HepG2 (cell line): ENCODE data around the gene UCKL1. TPM values are rescaled to one million over a fixed set of nuclear protein-coding genes. Genes with fewer than 3 reads are reported as not detected.

Source experiments
- AKAP8 ChIP-seq: sonication (generic); formaldehyde crosslinking; IDR thresholded peaks from 2 replicates; pipeline ENCODE4 v1.5.1; 2020; ENCODE audit warnings: mild to moderate bottlenecking, missing genetic modification reagents
- ARID4A ChIP-seq: sonication (generic); formaldehyde crosslinking; IDR thresholded peaks from 2 replicates; pipeline ENCODE4 v1.5.0; 2020; ENCODE audit warnings: mild to moderate bottlenecking, missing genetic modification reagents, borderline replicate concordance
- ASH2L ChIP-seq: fragments of 300-600, 200-600 bp; sonication (generic); IDR thresholded peaks from 2 replicates; pipeline ENCODE4 v1.7.0; 2017; ENCODE audit warnings: low read depth, mild to moderate bottlenecking, moderate library complexity, mixed read lengths, low read length; ENCODE audit not compliant: insufficient read length
- MXD3 ChIP-seq: IDR thresholded peaks from 2 replicates; pipeline ENCODE4 v1.6.1; 2016; ENCODE audit warnings: mild to moderate bottlenecking, missing biosample characterization, missing genetic modification reagents
- NFRKB ChIP-seq: fragments of 450-650 bp; IDR thresholded peaks from 2 replicates; pipeline ENCODE4 v1.6.1; 2017
- PAF1 ChIP-seq: IDR thresholded peaks from 2 replicates; pipeline ENCODE4 v1.6.1; 2016; ENCODE audit warnings: missing genetic modification reagents, missing compliant biosample characterization
- SATB2 ChIP-seq: sonication (generic); formaldehyde crosslinking; IDR thresholded peaks from 2 replicates; pipeline ENCODE4 v1.5.0; 2020; ENCODE audit warnings: missing genetic modification reagents
- TCF12 ChIP-seq, 2 experiments: fragments of 450-650 bp in 1 of 2; sonication (generic) in 1 of 2; formaldehyde crosslinking in 1 of 2; IDR thresholded peaks; 2 replicates each; pipeline versions ENCODE4 v1.6.1 to v1.8.0; 2017 to 2022; ENCODE audit warnings: antibody characterized with exemption in 1 of 2, mild to moderate bottlenecking in 1 of 2, missing genetic modification reagents in 1 of 2, moderate library complexity in 1 of 2
- ZBTB21 ChIP-seq: sonication (generic); formaldehyde crosslinking; IDR thresholded peaks from 2 replicates; pipeline ENCODE4 v1.4.0; 2020; ENCODE audit warnings: missing genetic modification reagents
- ZBTB33 ChIP-seq: sonication (generic); formaldehyde crosslinking; IDR thresholded peaks from 2 replicates; pipeline ENCODE4 v1.4.0; 2020; ENCODE audit warnings: missing genetic modification reagents
- ZBTB4 ChIP-seq: sonication (generic); formaldehyde crosslinking; IDR thresholded peaks from 2 replicates; pipeline ENCODE4 v1.4.0; 2020; ENCODE audit warnings: missing genetic modification reagents, mild to moderate bottlenecking, borderline replicate concordance
- ZNF143 ChIP-seq: sonication (generic); formaldehyde crosslinking; IDR thresholded peaks from 2 replicates; pipeline ENCODE4 v1.4.0; 2020; ENCODE audit warnings: missing genetic modification reagents
- ZNF260 ChIP-seq: sonication (generic); formaldehyde crosslinking; IDR thresholded peaks from 2 replicates; pipeline ENCODE4 v1.4.0; 2020; ENCODE audit warnings: missing genetic modification reagents, low read depth, mild to moderate bottlenecking, borderline replicate concordance
- ZNF276 ChIP-seq: sonication (generic); formaldehyde crosslinking; IDR thresholded peaks from 2 replicates; pipeline ENCODE4 v1.4.0; 2020; ENCODE audit warnings: mild to moderate bottlenecking, low read depth, missing genetic modification reagents
- ZNF317 ChIP-seq: sonication (generic); formaldehyde crosslinking; IDR thresholded peaks from 2 replicates; pipeline ENCODE4 v1.5.0; 2020; ENCODE audit warnings: mild to moderate bottlenecking, missing genetic modification reagents
- ZNF577 ChIP-seq: sonication (generic); formaldehyde crosslinking; IDR thresholded peaks from 2 replicates; pipeline ENCODE4 v1.4.0; 2020; ENCODE audit warnings: mild to moderate bottlenecking, low read depth, missing genetic modification reagents, borderline replicate concordance
- polyA plus RNA-seq, 8 experiments: library from polyadenylated mRNA; depleted of rRNA in 3 of 8; stranded (reverse) in 7 of 8; unstranded in 1 of 8; fragments of >200 nt; fragmentation: Illumina TruSeq in 4 of 8; extraction: Trizol in 4 of 8; gene quantifications; 2 replicates each; pipeline versions ENCODE4 v1.2.1 to v1.2.3, GENCODE V29; 2011 to 2016; ENCODE audit warnings: low read depth in 4 of 8, missing spikeins in 1 of 8, mixed read lengths in 1 of 8; ENCODE audit not compliant: insufficient read depth in 1 of 8
- total RNA-seq, 5 experiments: library from RNA; depleted of rRNA; stranded (reverse); fragments of >200 nt; fragmentation: Illumina TruSeq; extraction: Trizol; gene quantifications; 2 replicates each; pipeline ENCODE4 v1.2.3, GENCODE V29; 2016; ENCODE audit warnings: low read depth in 1 of 5

The UCKL1 gene
- total and polyA plus RNA-seq, 2 of the 13 experiments (the other 11 are each of a cell fraction or from before 2014, with no cell fraction given), result 50.2 to 126 TPM

- peak; percentile 37; the same call in 1 of the 2 replicates for TF ChIP-seq ZNF276 (CRISPR knock-in tag)
- TF ChIP-seq MXD3 (CRISPR knock-in tag), result peak; percentile 89; the same call in 1 of the 2 replicates
- no peak for TF ChIP-seq ZBTB21 (CRISPR knock-in tag)
- TF ChIP-seq ZNF260 (CRISPR knock-in tag), result no peak
- no peak for TF ChIP-seq ASH2L
- no peak for TF ChIP-seq NFRKB
- TF ChIP-seq AKAP8 (CRISPR knock-in tag), result peak; percentile 94
- no peak for TF ChIP-seq PAF1 (CRISPR knock-in tag)
- no peak for TF ChIP-seq TCF12 (IDR thresholded peaks at IDR 0.05)
- 0 out of 2 replicates have a peak, but pooled peaks have one; percentile 83 for TF ChIP-seq TCF12 (CRISPR knock-in tag; IDR thresholded peaks at IDR 0.05)
- peak; percentile 87 for TF ChIP-seq ARID4A (CRISPR knock-in tag)
- TF ChIP-seq ZBTB33 (CRISPR knock-in tag), result peak; percentile 99
- peak; percentile 83 for TF ChIP-seq ZNF317 (CRISPR knock-in tag)
- no peak for TF ChIP-seq SATB2 (CRISPR knock-in tag)
- TF ChIP-seq ZNF577 (CRISPR knock-in tag), result 0 out of 2 replicates have a peak, but pooled peaks have one; percentile 63
- TF ChIP-seq ZBTB4 (CRISPR knock-in tag), result peak; percentile 74; the same call in 1 of the 2 replicates
- TF ChIP-seq ZNF143 (CRISPR knock-in tag), result peak; percentile 71; the same call in 1 of the 2 replicates
Measured at GRCh38 chr20:63973636-63974401, 17.6 kb upstream of the UCKL1 start (continued).
